NCI-H748 (cell line): ENCODE measurements around the gene DGKD.
"Not testable (repeated sequence)": the region's sequence is repeated elsewhere in the genome, so short reads cannot be mapped to it uniquely, and the experiment has no call there.

Experiments used
- DNase-seq: peaks from one replicate; lab custom pipeline; 2025; ENCODE audit not compliant: unreplicated experiment; lab: John Stamatoyannopoulos, UW

The DGKD gene

GRCh38 chr2:233384015-233384414 is 29.7 kb downstream of the DGKD start:
- no peak for DNase-seq

GRCh38 chr2:233384811-233385488 is 30.7 kb downstream of the DGKD start:
- no peak for DNase-seq

GRCh38 chr2:233385489-233386044 is 31.3 kb downstream of the DGKD start:
- no peak for DNase-seq

GRCh38 chr2:233386382-233387041 is 32.2 kb downstream of the DGKD start:
- no peak for DNase-seq

- DNase-seq, result no peak
Measured at GRCh38 chr2:233387225-233387624, 32.9 kb downstream of the DGKD start.

GRCh38 chr2:233387667-233388528 is 33.6 kb downstream of the DGKD start:
- DNase-seq, result no peak

- no peak for DNase-seq
Measured at GRCh38 chr2:233389601-233390125, 35.4 kb downstream of the DGKD start.

GRCh38 chr2:233395687-233396086 is 41.4 kb downstream of the DGKD start:
- DNase-seq, result no peak

GRCh38 chr2:233396726-233397665 is 42.7 kb downstream of the DGKD start:
- not testable (repeated sequence) for DNase-seq

- no peak for DNase-seq
Measured at GRCh38 chr2:233399306-233400225, 45.3 kb downstream of the DGKD start.

- no peak for DNase-seq
Measured at GRCh38 chr2:233400341-233400740, 46.0 kb downstream of the DGKD start.

- DNase-seq, result no peak
Measured at GRCh38 chr2:233400961-233401360, 46.7 kb downstream of the DGKD start.

GRCh38 chr2:233402346-233402745 is 48.1 kb downstream of the DGKD start:
- no peak for DNase-seq

GRCh38 chr2:233402789-233403188 is 48.5 kb downstream of the DGKD start:
- DNase-seq, result no peak

- peak; percentile 44 for DNase-seq
Measured at GRCh38 chr2:233404222-233404621, 49.9 kb downstream of the DGKD start.

GRCh38 chr2:233406865-233407264 is 52.6 kb downstream of the DGKD start:
- no peak for DNase-seq

- DNase-seq, result no peak
Measured at GRCh38 chr2:233407771-233408181, 53.5 kb downstream of the DGKD start.

GRCh38 chr2:233408366-233409285 is 54.3 kb downstream of the DGKD start:
- DNase-seq, result peak; percentile 18
